ENCODE data around the gene MAD1L1.

MAD1L1 gene

GRCh38 chr7:2146676-2147472, 85.9 kb downstream of the MAD1L1 start:
- no peak overlapping the region for H3K4me3 ChIP-seq (ENCODE audit: low read length)
- DNase-seq (ENCODE audit: low read depth) = no peak
- no peak for TF ChIP-seq CTCF (conservative IDR thresholded peaks at IDR 0.05; ENCODE audit: low read length)

- DNase-seq (ENCODE audit: low read depth) = no peak
- no peak for TF ChIP-seq CTCF (conservative IDR thresholded peaks at IDR 0.05; ENCODE audit: low read length)
Measured at GRCh38 chr7:2145835-2146580, 86.7 kb downstream of the MAD1L1 start.

GRCh38 chr7:2144926-2145325, 87.8 kb downstream of the MAD1L1 start:
- no peak overlapping the region for H3K4me3 ChIP-seq (ENCODE audit: low read length)
- DNase-seq (ENCODE audit: low read depth) = no peak
- TF ChIP-seq CTCF (conservative IDR thresholded peaks at IDR 0.05; ENCODE audit: low read length) = no peak

More at GRCh38 chr7:2145835-2146580, 86.7 kb downstream of the MAD1L1 start:
- H3K4me3 ChIP-seq (ENCODE audit: low read length) = no peak overlapping the region

GRCh38 chr7:2143981-2144595, 88.7 kb downstream of the MAD1L1 start:
- no peak for DNase-seq (ENCODE audit: low read depth)
- TF ChIP-seq CTCF (conservative IDR thresholded peaks at IDR 0.05; ENCODE audit: low read length) = no peak
- H3K4me3 ChIP-seq (ENCODE audit: low read length) = no peak overlapping the region

GRCh38 chr7:2143450-2143849, 89.3 kb downstream of the MAD1L1 start:
- no peak for TF ChIP-seq CTCF (conservative IDR thresholded peaks at IDR 0.05; ENCODE audit: low read length)
- no peak for DNase-seq (ENCODE audit: low read depth)

GRCh38 chr7:2142386-2142785, 90.4 kb downstream of the MAD1L1 start:
- DNase-seq (ENCODE audit: low read depth) = no peak
- no peak for TF ChIP-seq CTCF (conservative IDR thresholded peaks at IDR 0.05; ENCODE audit: low read length)
- H3K4me3 ChIP-seq (ENCODE audit: low read length) = no peak overlapping the region

More at GRCh38 chr7:2143450-2143849, 89.3 kb downstream of the MAD1L1 start:
- H3K4me3 ChIP-seq (ENCODE audit: low read length) = no peak overlapping the region
